GM19455 (cell line): ENCODE measurements around the gene ZNFX1.
"Not testable (repeated sequence)": the region's sequence is repeated elsewhere in the genome, so short reads cannot be mapped to it uniquely, and the experiment has no call there.

Experiments used
- ATAC-seq: cut with Tn5 transposase; IDR thresholded peaks from one replicate; pipeline ENCODE4 v1.9.1; 2021; ENCODE audit not compliant: unreplicated experiment

Gene ZNFX1

GRCh38 chr20:49216991-49217578 is 60.8 kb downstream of the ZNFX1 start:
- no peak for ATAC-seq

GRCh38 chr20:49215232-49215631 is 62.6 kb downstream of the ZNFX1 start:
- no peak for ATAC-seq

GRCh38 chr20:49214571-49214970 is 63.3 kb downstream of the ZNFX1 start:
- no peak for ATAC-seq

- no peak for ATAC-seq
Measured at GRCh38 chr20:49210757-49211110, 67.1 kb downstream of the ZNFX1 start.

GRCh38 chr20:49210101-49210756 is 67.6 kb downstream of the ZNFX1 start:
- no peak for ATAC-seq

- no peak for ATAC-seq
Measured at GRCh38 chr20:49207076-49207475, 70.8 kb downstream of the ZNFX1 start.

GRCh38 chr20:49203746-49204145 is 74.1 kb downstream of the ZNFX1 start:
- ATAC-seq: no peak

- no peak for ATAC-seq
Measured at GRCh38 chr20:49203011-49203410, 74.8 kb downstream of the ZNFX1 start.

- no peak for ATAC-seq
Measured at GRCh38 chr20:49199729-49200293, 78.0 kb downstream of the ZNFX1 start.

- not testable (repeated sequence) for ATAC-seq
Measured at GRCh38 chr20:49192944-49193518, 84.8 kb downstream of the ZNFX1 start.
